Measurements from ENCODE around the gene TOP2B.
A peak's percentile ranks its signal among the peaks of the same experiment; 100 is the strongest.

The TOP2B gene, protein sequence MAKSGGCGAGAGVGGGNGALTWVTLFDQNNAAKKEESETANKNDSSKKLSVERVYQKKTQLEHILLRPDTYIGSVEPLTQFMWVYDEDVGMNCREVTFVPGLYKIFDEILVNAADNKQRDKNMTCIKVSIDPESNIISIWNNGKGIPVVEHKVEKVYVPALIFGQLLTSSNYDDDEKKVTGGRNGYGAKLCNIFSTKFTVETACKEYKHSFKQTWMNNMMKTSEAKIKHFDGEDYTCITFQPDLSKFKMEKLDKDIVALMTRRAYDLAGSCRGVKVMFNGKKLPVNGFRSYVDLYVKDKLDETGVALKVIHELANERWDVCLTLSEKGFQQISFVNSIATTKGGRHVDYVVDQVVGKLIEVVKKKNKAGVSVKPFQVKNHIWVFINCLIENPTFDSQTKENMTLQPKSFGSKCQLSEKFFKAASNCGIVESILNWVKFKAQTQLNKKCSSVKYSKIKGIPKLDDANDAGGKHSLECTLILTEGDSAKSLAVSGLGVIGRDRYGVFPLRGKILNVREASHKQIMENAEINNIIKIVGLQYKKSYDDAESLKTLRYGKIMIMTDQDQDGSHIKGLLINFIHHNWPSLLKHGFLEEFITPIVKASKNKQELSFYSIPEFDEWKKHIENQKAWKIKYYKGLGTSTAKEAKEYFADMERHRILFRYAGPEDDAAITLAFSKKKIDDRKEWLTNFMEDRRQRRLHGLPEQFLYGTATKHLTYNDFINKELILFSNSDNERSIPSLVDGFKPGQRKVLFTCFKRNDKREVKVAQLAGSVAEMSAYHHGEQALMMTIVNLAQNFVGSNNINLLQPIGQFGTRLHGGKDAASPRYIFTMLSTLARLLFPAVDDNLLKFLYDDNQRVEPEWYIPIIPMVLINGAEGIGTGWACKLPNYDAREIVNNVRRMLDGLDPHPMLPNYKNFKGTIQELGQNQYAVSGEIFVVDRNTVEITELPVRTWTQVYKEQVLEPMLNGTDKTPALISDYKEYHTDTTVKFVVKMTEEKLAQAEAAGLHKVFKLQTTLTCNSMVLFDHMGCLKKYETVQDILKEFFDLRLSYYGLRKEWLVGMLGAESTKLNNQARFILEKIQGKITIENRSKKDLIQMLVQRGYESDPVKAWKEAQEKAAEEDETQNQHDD (N-terminal part only)

DNA sequence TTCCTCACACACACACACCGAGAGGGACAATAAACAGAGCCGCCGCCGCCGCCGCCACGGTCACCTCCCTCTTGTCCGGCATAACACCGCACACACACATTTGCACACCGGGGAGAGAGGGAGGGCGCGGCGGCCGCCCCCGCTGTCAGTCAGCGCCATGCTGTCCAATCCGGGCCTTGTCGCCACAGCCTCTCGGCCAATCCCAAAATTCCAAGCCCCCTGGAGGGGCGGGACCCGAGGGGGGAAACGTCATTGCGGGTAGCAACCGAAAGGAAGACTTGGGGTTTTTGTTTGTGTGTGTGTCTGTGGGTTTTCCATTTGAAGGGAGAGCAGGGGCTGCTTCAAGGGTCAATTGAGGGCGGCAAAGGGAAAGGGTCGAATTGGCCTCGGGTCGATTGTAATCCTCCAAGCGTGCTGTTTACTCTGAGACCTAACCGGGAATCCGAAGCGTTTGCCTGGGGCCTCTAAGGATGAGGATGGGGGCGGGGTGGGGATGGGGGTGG lies at the start of gene TOP2B:
TSS of gene TOP2B (minus strand) at position 96 of the 503 bp plus-strand sequence. CDS start 610 bp downstream, outside the sequence.
- peak; percentile 89 for DNase-seq (ENCODE audit: low read depth)

DNA sequence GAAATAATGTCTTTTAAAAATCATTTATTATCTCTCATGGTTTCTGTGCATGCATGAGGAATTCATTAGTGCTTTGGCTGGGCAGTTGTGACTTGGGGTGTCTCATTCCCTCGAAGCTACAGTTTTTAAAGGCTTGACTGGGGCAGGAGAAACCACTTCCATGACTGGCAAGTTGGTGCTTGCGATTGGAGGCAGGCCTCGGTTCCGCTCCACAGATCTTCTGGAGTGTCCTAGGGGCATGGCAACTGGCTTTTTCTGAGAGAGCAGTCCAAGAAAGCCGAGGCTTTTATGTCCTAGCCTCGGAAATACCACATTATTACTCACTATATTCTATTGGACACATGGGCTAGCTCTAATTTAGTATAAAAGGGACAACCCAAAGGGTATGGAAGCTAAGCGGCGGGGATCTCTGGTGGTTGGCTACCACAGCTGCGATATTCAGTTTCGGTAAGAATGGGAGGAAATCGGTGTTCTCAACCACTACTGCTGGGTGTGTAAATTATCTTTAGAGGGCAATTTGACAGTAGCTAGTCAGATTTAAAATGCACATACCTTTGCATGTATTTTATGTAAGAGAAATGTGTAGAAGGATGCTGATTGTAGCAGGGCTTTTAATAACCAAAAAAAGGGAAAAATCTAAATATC lies 48.8 kb upstream of the TOP2B start:
- no peak for DNase-seq (ENCODE audit: low read depth)

DNA sequence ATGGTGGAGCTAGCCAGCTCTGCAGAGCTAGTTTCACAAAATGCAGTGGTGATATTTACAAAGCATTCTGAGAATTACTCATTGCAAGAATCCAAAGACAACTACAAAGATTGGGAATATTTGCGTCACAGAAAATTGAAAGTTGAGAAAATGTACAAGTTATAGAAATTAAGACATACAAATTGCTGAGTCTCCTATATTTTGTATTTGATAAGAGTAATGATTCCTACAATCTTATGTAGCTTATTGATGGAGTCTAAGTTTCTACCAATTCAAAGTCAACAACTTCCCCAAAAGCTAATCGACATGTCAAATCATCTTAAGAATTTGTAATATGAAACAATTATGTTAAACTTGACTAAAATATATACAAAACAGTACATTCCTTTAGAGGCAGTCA lies 46.4 kb upstream of the TOP2B start:
- DNase-seq (ENCODE audit: low read depth), result no peak

DNA sequence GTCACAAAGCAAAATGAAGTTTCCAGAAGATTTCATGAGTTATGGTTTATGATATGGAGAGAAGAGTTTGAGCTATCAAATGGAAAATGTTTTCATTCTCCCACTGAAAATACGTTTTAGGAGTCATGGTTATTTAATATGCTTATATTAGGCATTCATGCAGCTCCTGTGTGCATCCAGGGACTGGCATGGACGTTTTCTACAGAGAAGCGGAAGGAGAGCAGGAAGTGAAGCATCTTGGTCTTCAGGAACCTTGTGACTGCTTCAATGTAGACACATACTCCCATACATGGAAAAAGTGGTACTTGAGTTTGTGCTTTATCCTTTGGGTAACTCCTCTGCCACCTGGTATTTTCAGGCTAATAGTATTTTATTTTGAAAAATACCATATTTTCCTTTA lies 43.3 kb upstream of the TOP2B start:
- no peak for DNase-seq (ENCODE audit: low read depth)

DNA sequence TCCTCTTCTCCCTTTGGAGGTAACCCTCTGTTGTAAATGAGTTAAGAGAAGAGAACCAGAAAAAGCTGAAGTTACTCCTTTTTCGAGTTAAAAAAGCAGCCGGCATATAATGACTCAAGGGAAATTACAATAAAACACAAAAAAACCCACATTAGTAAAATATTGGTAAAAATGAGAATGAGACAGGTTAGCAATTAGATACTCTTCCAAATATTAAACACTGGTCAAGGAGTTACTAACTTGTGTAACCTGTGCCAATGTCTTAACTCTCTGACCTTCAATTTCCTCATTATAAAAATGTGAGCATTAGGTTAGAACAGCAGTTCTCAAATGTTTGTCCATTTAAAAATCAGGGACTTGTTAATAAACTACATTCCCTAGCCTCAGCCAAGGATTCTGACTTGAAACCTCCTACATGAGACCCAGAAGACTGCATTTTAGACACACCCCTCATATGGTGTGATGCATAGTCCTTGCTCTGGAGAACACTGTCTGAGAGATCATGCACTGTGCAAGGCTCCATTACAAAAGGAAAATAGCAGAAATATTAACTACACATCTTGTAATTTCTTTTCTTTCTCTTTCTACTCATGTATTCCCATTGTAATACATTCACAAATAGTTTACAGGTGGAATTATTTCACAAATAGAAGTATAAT lies 42.7 kb upstream of the TOP2B start:
- DNase-seq (ENCODE audit: low read depth), result no peak

DNA sequence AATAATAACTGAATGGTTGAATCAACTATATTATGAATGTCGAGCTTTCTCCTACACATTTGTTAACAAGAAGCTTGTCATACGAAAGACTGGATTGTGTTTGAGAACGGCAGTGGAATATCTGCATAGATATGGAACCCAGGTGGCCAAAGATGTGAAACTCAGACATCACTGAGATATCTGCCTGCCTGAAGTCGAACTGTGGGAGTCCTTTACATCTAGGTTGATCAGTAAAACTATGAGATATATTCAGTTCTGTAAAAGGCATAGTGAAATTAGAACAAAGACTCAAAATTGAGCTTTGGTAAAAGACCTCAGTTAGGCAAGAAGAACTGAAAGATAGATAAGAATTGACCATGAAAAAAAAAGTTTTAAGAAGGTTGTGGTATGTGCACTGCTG lies 41.5 kb upstream of the TOP2B start:
- no peak for DNase-seq (ENCODE audit: low read depth)

DNA sequence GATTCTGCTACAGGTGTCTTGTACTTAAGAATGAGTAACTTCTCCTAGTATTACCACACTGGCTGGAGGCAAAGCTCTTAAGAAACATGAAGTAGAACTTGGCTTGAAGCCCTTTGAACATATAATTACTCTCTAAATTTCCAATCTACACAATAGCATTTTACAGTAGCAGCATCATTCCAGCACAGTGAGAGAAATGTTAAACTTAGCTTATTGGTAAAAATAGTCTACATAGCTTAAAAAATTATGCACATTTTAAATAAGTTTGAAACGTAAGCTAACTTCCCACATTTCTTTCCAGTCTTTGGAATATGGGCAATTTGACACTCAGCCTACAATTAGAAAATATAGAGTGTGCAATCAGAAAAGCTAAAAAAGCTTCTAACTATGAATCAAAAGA lies 32.8 kb upstream of the TOP2B start:
- no peak for DNase-seq (ENCODE audit: low read depth)

DNA sequence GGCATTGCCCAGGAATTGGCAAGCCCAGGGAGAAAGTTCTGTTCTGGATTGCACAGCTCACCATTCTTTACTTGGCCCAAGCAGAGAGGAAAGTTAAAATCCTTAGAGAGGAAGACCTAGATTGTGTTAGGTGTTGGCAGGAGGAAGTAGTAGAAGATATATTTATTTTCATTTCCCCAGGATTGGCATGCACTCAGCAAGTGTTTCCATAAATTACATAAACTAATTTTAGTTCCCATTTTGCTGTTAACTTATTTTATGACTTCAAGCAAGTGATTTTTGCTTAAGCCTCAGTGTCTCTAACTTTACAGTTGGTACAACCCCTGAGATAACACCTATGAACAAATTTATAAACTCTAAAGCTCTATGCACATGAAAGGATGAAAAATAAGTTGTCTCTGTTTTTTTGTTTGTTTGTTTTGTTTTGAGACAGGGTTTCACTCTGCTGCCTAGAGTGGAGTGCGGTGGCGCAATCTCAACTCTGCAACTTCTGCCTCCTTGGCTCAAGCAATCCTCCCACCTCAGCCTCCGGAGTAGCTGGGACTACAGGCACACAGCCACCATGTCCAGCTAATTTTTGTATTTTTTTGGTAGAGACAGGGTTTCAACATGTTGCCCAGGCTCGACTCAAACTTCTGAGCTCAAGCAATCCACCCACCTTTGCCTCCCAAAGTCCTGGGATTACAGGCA lies 31.2 kb upstream of the TOP2B start:
- no peak for DNase-seq (ENCODE audit: low read depth)

DNA sequence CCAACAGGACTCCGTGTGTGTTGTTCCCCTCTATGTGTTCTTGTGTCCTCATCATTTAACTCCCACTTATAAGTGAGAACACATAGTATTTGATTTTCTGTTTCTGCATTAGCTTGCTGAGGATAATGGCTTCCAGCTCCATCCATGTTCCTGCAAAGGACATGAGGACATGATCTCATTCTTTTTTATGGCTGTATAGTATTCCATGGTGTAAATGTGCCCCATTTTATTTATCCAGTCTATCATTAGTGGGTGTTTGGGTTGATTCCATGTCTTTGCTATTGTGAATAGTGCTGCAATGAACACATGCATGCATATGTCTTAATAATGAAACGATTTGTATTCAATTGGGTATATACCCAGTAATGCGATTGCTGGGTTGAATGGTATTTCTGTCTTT lies 28.5 kb upstream of the TOP2B start:
- no peak for DNase-seq (ENCODE audit: low read depth)

DNA sequence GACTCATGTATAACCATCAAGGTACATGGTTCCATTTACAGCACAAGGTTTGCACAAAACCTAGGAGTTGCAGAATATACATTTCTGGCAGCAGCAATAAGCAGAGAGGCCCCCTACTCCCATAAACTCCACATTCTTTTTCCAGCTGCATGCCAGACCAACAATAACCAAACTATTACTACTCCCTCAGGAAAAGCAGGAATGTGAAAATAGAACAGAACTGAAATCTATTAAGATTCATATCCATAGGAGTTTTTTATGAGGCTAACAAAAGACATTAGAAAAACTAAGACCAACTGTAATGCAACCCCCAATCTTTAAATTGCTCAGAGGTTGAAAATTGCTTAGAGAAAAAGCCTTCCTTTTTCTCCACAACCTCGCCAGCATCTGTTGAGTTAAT lies 27.6 kb upstream of the TOP2B start:
- DNase-seq (ENCODE audit: low read depth), result no peak

DNA sequence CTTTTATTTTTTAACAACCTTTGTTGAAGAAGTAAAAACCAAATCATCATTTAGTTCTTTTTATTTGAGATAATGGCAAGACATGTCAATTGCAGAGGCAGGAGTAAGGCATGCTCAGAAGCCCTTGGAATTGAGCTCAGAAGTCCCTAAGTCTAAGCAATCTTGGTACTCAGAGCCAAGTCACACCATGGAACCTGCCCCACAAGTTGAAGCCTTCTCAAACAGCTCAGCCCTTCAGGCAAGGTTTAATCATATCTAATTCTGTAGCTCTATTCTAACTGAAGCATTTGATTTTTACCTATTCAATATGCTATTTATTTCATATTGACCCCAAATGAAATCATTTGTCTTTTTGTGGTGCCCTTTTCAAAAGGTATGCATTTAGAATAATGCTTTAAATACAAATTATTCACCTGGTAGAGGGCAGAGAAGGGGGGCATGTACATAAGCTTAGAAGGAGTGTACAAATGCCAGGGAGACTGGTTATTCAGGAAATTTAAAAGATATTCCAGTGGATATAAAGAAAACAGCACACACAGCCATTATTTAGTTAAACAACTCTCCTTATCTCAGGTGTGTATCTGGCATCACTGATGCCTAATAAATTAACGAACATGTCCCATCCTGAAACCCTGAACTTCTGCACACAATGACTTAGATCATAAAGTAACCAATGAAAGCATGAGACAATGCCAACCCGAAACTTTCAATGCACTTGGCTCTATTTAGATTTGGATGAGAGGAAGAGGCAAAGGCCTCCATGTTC lies 26.2 kb upstream of the TOP2B start:
- DNase-seq (ENCODE audit: low read depth), result no peak

DNA sequence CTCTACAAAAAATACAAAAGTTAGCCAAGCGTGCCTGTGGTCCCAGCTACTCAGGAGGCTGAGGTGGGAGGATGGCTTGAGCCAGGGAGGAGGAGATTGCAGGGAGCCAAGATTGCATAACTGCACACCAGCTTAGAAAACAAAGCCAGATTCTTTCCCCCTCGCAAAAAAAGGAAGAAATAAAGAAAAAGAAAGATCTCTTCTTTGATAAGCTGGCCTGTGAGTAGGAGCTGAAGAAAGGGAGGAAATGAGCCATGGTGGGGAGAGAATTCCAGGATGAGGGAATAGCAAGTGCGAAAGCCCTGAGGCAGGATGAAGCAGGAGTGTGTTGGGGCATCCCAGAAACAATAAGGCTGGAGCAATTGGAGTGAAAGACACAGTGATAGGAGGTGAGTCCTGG lies 24.5 kb upstream of the TOP2B start:
- no peak for DNase-seq (ENCODE audit: low read depth)

DNA sequence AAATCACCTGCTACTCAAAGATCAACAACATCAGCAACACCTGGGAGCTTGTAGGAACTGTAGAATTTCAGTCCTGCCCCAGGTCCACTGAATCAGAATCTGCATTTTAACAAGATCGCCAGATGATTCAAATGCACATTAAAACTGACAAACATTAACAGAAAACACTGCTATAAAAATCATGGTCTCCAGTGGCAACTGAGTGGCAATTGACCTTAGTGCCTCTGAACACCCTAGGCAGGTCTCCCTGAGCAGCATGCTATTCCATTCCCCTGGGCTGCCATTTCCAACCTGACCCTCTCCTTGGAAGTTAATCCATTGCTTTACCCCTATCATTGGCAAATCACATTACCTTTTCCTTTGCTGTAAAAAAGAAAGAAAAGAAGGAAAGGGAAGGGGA lies 23.0 kb upstream of the TOP2B start:
- no peak for DNase-seq (ENCODE audit: low read depth)

DNA sequence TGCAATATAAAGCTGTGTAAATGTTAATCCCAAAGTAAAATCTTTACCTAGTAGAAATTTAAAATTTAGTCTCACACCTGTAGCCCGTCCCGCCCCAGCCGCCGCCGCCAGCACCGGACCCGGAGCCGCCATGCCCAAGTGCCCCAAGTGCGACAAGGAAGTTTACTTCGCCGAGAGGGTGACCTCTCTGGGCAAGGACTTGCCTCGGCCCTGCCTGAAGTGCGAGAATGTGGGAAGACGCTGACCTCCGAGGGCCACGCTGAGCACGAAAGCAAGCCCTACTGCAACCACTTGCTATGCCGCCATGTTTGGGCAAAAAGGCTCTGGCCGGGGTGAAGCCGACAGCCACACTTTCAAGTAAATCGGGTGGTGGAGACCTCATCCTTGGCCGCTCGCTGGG lies 22.1 kb upstream of the TOP2B start:
- DNase-seq (ENCODE audit: low read depth), result no peak

DNA sequence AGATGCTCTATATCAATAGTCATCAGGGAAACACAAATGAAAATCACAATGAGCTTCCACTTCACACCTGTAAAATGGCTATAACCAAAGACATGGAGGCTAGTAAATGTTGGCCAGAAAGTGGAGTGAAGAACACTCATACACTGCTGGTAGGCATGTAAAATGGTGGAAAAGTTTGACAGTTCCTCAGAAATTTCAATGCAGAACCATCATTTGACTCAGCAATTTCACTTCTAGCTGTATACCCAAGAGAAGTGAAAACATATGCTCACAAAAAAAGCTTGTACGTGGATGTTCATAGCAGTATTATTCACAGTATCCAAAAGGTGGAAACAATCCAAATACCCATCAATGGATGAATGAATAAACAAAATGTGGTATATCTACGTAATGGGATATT lies 19.2 kb upstream of the TOP2B start:
- DNase-seq (ENCODE audit: low read depth), result no peak

DNA sequence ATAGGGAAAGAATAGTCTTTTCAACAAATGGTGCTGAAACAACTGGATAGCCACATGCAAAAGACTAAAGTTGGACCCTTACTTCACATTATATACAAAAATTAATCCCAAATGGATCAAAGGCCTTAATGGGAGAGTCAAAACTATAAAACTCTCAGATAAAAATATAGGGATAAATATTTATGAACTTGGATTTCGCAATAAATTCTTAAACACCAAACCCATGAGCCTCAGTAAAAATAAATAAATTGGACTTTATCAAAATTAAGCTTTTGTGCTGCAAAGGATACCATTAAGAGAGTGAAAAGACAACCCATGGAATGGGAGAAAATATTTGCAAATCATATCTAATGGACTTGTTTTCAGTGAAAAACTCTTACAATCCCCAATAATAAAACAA lies 18.7 kb upstream of the TOP2B start:
- DNase-seq (ENCODE audit: low read depth), result no peak

DNA sequence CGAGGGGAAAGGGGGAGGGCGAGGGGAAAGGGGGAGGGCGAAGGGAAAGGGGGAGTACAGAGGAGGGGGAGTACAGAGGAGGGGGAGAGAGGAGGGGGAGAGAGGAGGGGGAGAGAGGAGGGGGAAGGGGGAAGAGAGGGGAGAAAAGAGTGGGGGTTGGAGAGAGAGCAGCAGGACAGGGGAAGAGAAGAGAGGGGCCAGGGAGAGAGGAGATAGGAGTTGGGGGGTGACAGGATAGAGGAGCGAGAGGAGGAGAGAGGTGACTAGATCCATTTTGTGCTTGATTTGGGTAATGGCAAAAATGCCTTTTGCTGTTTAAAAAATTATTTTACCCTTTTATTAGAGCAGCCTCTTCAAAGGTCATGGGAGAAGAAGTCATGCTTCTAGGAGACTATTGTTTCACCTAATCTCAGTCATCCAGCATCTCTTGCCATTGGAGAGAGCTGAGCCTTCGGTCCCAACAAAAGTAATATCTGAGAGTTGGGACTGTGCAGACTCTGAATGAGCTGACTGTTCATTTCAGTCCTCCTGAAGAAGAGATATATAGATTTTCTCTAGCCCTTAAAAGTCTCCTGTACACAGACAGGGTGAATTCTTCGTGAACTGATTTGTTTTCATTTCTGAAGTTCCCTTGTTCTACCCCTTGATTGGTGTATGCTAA lies 15.1 kb upstream of the TOP2B start:
- DNase-seq (ENCODE audit: low read depth), result no peak

DNA sequence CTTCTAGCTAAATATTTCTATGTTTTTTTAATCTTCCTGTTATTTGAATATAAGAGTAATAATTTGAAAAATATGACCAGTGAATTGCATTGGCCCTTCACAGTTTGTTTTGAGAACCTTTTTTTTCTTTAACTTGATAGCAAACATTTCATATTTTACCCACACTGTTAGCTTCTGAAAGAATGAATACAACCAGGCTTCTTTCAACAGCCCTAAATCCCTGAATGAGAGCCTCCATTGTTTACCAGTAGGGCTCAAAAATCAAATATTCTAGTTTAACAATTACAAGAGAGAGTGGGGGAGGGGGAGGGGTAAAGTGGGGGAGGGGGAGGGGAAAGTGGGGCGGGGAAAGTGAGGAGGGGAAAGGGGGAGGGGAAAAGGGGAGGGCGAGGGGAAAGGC lies 14.5 kb upstream of the TOP2B start:
- no peak for DNase-seq (ENCODE audit: low read depth)

DNA sequence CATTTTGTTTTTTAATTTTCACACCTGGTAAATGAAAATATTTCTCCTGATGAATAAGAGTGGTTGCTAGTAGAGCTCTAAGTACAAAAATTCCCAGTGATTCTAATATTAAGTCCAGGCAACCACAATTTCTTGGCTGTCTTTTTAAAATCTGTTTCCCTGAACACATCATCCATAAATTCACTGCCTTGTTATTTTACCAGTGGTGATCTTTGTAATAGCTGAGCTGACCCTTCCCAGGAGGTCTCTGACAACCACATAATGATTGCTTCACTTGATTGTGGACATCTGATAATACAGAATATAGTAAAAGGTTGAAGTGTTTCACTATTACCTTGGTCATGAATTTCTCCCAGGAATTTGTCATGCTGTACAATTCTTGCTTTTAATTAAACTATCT lies 13.9 kb upstream of the TOP2B start:
- no peak for DNase-seq (ENCODE audit: low read depth)

DNA sequence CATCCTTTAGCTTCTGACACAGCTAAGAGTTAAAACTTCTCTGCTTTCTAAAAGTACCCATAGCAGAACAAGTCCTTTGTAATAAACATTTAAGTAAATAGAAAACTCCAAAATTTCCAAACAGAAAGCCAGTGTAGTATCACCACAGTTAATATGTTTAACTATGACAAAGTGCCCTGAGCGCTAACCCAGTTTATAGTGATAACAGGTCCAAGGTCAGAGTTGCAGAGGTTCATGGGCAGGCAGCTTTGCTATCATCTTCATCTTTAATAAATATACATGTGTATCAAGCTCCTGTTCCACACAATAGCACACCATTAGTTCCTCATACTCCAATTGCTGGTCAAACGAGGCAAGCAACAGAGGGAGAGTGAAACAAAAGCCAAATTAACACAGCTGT lies 12.4 kb upstream of the TOP2B start:
- DNase-seq (ENCODE audit: low read depth), result no peak
